ENCODE measurements around the gene ENTREP1.

- TF ChIP-seq CTCF (IDR thresholded peaks at IDR 0.05), result no peak
- no peak for TF ChIP-seq POLR2A (IDR thresholded peaks at IDR 0.05)
Measured at GRCh38 chr9:69314547-69314946, 10.5 kb upstream of the ENTREP1 start.
